Measurements from ENCODE around the gene ZNF598.
"Not testable (repeated sequence)": the region's sequence is repeated elsewhere in the genome, so short reads cannot be mapped to it uniquely, and the experiment has no call there.

The ZNF598 gene

DNA sequence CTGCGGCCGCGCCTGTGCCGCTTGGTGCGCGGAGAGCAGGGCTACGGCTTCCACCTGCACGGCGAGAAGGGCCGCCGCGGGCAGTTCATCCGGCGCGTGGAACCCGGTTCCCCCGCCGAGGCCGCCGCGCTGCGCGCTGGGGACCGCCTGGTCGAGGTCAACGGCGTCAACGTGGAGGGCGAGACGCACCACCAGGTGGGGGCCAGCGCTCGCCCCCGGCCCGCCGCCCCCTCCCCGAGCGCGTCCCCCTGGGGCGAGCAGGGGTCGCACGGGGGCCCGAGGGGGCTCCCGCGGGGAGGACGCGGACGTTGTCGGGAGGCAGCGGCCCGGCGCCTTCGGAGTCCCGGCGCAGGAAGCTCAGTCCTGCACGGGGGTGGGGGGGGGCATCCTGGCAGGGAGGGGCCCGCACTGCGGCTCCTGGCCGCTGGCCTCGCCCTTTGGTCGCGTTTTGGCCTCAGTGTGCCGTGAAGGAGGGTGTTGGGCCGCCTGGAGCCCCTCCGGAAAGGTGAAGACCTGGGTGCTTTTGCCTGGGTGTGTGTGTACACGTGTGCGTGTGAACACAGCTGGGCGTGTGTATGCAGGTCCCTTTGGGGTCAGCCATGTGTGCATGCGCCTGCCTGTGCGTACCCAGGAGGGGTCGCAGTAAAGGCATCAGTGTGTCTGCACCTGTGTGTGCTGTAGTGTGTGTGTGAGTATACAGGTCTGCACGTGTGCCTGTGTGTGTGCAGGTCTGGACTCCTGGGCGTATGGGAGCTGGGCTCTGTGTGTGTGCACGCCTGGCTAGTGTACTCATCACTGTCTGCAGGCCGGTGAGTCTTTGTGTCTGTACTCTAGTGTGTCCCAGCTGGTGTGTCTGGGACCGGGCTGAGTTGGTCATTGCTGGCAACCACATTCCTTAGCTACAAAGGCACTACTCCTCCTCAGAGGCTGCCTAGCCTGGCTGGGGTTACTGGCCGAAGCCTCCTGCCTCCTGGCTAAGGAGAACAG lies 17.7 kb upstream of the ZNF598 start:
- no peak for DNase-seq

DNA sequence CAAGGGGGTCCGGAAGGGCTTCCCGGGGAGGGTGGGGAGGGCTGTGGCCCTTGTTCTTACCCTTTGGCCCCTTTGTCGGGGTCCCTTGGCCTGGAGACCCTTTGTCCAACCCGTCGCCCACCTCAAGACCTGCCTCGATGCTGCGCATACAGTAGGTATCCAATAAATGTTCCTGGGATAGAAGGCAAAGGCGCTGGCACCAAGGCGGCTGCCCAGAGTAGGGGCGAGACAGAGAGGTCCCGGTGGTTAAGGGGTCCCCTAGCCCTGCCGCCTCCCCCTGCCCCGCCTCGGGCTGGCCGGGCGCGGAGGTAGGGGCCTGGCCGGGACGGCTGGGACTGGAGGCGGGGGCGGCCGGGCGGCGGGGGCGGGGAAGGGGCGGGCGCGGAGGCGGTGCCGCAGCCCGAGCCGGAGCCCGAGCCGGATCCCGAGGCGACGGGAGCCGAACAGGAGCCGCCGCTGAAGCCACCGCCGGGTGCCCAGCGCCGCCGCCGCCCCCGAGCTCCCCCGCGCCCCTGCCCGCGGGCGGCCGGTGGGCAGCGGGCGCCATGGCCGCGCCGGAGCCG lies 16.9 kb upstream of the ZNF598 start, which contains the start of gene NHERF2:
Gene NHERF2, plus strand, starts transcription at position 442 of the 563 bp plus-strand sequence. Its CDS starts 104 bp downstream, at position 546.
- no peak for DNase-seq

DNA sequence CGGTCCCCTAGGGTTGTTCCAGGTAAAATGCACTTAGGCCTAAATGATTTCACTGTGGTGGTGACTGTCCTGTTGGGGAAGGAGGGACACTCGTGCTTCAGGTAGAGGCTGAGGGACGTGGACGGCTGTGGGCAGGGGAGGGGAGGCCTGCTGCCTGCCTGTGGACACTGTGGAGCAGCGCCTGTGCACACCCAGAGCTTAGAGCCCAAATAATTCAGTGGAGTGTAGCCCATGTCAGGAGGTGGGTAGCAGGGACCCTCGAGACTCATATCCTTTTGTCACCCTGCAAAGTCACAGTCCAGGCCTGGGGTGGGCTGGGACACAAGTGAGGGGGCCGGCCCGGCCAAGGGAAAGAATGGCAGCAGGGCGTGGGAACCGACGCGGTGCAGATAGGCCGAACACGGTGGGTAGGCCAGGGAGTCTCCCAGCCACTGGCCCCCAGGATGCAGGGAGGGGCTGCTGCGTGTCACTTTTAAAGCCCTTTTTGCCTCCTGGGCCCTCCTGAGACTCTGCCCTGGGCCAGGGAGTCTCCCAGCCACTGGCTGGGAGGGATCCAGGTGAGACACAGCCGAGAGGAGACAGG lies 16.3 kb upstream of the ZNF598 start:
- DNase-seq: no peak

DNA sequence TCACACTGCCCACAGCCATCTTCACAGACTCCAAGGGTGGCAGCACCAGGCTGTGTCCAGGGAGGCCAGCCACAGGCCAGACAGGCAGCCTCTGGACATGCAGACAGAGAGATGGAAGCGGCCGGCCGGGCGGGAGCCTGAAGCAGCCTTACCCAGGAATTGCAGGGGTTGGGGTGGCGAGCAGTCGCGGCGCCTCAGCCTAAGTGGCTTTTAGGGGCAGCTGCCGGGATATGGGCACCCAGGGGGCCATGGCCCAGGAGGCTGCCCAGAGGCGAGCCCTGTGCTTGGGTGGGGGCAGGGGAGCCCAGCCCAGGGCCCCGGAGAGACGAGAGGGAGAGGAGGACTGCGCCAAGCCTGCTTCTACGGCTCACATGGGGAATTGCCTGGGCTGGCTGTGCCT lies 15.6 kb upstream of the ZNF598 start:
- no peak for DNase-seq

DNA sequence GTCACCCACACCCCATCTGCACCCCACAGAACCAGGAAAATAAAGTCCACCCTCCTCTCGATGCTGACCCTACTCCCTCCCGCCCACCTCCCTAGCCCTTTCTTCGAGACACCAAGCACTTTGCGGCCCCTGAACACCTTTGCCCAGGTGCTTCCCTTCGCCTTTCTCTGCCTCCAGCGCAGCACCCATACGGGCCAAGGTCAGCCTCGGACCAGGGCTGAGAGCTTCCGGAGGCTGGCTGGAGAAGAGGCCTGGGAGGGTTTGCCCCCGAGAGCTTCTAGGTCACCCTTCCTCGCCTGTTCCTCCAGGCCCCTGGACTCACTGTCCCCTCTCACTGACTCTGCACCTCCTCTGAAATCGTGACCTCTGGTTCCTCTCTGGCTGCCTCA lies 14.4 kb upstream of the ZNF598 start:
- no peak for DNase-seq

DNA sequence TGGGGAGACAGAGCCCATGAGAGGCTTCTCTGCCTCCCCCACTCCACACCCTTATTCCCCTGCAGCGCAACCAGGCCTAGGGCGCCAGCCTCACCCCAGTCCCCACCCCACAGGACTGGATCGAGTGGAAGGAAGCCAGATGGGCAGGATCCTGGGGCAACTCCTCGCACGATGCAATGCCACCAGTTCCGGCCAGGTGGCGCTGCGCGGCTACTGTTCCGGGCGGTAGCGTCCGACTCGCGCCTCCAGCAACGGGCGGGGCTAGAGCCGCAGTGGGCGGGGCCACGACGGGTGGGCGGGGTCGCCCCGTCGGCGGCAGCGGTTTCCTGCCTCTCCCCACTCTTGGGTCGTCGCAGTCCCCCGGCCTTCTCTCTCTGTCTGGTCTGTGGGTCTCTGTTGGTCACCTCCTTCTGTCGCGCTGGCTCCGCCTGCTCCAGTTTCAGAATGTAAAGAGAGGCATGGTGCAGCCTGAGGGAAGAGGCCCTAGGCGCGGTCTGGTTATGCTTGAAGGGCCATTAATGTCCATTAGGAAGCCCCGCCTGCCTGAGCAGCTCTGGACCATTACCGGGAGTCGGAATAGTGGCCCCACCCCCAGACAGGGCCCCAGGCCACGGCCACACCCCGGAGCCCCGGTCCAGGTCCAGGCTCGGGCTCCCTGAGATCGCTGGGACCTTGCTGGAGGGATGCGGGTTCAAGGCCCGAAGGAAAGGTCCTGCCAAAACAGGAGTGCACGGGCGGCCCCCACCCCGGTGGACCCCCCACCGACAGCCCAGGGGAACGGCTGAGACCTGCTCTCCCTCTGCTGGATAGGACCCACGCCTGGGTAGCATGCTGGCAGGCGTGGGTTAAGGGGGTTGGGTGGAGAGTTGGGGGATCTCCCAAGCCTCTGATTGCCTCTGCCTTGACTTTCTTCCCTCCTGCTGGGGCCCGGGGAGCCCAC lies 13.7 kb upstream of the ZNF598 start:
- DNase-seq: peak; percentile 67

DNA sequence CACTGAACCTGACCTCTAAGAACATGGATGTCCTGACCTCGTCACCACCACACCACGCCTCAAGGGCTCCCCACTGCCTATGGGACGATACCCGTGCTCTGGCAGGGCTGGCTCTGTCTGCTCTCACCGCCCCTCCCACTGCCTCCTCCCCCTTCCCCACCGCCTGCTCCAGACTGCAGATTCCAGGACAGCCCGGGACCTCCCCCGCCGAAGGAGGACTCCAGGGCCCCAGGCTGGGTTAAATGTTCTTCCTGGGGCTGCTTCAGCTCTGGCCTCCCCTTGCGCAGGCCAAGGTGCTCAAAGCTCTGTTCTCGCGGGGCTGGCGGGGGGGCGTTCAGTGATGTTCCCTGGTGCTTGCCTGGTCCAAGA lies 13.1 kb upstream of the ZNF598 start:
- no peak for DNase-seq

DNA sequence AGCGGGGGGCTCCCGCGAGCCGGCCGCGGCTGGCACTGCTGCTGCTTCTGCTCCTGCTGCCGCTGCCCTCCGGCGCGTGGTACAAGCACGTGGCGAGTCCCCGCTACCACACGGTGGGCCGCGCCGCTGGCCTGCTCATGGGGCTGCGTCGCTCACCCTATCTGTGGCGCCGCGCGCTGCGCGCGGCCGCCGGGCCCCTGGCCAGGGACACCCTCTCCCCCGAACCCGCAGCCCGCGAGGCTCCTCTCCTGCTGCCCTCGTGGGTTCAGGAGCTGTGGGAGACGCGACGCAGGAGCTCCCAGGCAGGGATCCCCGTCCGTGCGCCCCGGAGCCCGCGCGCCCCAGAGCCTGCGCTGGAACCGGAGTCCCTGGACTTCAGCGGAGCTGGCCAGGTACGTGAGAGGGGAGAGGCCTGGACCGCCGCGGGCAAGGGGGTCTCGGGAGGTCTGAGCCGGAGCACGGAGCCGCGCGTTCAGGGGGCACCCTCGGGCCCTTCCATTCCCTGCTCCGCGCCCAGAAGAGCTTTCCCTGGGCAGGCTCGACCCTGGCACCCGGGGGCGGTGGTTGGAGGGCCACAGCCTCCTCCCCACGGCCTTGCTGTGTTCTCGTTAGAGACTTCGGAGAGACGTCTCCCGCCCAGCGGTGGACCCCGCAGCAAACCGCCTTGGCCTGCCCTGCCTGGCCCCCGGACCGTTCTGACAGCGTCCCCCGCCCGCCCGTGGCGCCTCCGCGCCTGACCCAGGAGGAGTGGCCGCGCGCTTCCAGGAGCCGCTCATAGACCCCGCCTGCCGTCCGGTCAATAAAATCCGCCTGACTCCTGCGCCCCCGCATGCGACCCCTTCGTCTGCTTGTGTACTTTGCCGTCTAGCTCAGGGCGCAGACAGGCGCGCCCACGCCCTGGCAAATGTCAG lies 10.6 kb upstream of the ZNF598 start:
- no peak for DNase-seq

DNA sequence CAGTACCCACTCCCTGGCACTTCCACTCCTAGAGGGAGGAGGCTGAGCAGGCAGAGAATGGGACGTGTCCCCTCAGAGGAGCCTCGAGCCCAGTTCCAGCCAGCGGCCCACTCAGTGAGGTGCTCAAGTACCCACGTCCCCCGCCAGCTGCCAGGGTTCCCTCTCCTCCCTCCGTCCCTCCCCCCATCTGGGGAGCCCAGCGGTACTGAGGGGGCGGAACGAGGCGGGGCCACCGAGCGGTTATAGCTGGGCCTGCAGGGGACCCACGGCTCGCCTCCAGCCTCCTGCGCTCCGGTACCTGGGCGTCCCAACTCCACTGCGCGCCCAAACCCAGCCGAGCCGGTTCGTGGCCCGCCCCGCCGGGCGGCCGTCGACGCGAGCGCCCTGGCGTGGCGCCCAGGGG lies 9.9 kb upstream of the ZNF598 start, which contains the start of gene NPW:
Gene NPW, plus strand, starts transcription at position 268 of the 403 bp plus-strand sequence.
- no peak for DNase-seq

DNA sequence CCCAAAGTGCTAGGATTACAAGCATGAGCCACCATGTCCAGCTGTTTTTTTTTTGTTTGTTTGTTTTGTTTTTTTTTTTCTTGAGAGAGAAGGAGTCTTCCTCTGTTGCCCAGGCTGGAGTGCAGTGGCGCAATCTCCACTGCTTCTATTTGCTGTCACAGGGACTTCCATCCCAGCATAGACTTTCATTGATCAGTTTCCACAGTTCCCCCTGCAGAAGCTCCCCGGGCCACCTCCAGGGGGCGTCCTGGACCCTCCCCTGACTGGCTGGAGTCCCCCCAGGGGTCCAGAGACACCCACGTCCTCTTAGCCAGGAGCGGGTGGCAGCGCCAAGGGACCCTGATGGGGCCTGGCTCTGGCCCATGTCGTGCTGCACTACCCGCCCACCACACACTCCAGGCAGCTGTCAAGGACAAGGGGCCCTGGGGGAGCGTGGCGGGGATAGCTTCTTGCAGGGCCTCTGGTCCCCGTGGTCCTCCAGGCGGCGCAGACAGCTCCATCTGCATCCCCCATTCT lies 6.8 kb upstream of the ZNF598 start:
- DNase-seq: no peak

DNA sequence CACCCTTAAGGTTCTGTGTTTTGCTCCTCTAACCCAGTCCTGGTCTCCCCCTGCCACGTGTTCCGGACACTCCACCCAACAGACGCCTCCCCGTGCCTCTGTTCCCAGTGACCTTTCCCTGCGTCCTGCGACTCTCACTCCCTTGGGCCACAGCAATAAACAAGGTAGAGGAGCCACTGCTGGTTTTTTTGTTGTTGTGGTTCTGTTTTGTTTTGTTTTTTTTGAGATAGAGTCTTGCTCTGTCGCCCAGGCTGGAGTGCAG lies 6.3 kb upstream of the ZNF598 start:
- no peak for DNase-seq

DNA sequence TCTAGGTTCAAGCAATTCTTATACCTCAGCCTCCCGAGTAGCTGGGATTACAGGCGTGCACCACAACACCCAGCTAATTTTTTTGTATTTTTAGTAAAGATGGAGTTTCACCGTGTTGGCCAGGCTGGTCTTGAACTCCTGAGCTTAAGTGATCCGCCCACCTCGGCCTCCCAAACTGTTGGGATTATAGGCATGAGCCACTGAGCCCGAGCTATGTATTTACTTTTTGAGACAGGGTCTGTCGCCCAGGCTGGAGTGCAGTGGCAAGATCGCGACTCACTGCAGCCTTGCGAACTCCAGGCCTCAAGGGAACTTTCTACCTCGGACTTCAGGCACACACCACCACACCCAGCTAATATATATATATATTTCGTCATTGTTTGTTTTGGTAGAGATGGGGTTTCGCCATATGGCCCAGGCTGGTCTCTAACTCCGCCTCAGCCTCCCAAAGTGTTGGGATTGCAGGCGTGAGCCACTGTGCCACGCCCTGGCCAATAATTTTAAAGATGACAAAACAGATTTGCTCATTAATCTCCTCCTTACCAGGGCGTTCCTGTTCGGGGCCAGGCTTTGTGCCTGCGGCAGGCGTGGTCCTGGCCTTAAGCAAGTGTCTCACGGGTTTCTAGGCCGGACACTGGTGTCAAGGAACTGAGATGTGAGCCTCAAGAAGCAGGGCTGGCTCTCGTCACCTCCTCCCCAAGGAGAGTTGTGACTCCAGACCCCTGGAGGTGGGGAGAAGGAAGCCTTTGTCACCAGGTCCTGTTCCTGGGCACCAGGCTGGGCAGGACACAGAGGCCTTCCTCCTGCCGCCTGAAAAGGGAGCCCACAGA lies 5.7 kb upstream of the ZNF598 start:
- no peak for DNase-seq

DNA sequence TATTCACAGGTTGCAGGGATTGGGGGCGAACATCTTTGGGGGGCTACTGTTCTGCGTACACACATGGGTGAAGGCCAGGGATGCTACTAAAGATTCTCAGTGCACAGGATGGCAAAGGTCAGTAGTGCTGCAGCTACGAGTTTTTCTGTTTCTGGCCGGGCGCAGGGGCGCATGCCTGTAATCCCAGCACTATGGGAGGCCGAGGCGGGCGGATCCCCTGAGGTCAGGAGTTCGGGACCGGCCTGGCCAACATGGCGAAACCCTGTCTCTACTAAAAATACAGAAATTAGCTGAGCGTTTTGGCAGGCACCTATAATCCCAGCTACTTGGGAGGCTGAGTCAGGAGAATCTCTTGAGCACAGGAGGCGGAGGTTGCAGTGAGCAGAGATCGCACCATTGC lies 3.9 kb upstream of the ZNF598 start:
- DNase-seq: no peak

DNA sequence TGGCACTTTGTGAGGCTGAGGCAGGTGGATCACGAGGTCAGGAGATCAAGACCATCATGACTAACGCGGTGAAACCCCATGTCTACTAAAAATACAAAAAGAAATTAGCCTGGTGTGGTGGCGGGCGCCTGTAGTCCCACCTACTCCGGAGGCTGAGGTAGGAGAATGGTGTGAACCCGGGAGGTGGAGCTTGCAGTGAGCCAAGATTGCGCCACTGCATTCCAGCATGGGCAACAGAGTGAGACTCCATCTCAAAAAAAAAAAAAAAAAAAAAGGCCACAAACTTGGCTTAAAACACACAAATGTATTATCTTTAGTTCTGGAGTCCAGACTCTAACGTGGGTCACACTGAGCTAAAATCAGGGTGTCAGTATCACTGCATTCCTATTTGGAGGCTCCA lies 2.1 kb upstream of the ZNF598 start:
- DNase-seq: not testable (repeated sequence)

DNA sequence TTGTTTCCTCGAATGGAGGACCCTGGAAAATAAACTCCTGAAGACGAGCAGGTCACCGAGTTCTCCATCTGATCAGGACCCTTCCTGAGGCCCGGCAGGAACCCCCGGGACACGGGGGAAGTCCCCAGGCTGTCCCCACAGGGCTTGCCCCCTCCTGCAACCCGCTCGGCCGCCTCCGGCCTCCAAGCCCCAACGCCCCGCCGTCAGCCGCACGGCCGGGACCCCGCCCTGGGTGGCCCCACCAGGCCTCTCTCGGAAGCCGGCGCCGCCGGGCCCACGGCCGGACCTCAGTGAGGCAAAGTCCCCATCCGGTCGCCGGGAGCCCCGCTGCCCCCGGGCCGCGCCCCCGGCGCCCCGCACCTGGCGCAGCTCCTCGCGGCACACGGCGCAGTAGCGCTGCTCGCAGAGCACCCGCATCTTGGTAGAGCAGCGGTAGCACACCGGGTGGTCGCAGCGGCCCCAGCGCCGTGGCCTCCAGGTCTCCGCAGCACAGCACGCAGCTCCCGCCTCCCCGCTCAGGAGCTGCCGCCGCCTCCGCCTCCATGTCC lies 383 bp downstream of the ZNF598 start:
- DNase-seq: no peak

DNA sequence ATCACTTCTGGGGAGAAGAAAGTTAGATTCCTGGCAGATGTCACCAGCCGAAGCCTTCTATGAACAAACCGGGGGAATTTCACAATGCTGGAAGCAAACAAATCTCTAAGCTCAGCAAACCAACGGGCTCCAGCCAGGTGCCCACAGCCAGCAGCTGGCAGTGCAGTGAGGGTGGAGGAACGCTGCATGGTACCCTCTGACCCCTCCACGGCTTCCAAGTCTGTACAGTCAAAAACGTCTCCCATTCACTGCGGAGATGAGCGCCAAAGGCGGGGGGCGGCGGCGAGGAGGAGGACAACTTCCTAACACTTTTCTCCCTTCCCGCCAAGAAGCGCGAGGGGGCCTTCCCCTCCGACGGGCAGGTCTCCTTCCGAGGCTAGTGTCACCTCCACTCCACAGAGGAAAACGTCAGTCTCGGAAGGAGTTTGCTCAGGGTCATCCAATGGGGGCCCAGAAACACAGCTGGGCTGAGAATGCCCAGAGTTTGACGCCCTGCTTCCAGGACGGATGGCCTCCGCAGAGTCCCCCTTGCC lies 924 bp downstream of the ZNF598 start:
- DNase-seq: no peak

DNA sequence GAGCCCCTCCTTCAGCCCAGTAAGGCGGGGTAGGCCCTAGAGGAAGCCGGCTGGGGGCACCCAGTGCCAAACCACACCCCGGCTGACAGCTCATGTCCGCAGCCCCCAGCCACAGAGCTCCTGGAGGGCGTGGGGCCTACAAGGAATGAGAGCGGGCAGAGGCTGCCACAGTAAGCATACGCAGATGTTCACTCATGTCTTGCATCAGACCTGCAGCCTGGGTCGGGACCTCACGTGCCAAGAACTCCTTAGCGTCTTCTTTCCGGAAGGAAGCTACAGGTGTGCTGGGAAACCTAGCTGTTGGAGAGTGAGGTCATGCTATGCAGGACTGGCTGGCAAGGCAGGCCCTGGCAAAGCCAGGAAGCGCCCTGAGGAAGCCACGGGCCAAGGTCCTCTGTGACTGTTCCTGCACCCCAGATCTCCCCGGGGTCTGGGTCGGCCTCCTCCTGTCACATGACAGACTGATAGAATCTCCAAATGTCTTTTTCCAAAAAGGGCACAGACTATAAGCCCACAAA lies 1.6 kb downstream of the ZNF598 start:
- DNase-seq: no peak

DNA sequence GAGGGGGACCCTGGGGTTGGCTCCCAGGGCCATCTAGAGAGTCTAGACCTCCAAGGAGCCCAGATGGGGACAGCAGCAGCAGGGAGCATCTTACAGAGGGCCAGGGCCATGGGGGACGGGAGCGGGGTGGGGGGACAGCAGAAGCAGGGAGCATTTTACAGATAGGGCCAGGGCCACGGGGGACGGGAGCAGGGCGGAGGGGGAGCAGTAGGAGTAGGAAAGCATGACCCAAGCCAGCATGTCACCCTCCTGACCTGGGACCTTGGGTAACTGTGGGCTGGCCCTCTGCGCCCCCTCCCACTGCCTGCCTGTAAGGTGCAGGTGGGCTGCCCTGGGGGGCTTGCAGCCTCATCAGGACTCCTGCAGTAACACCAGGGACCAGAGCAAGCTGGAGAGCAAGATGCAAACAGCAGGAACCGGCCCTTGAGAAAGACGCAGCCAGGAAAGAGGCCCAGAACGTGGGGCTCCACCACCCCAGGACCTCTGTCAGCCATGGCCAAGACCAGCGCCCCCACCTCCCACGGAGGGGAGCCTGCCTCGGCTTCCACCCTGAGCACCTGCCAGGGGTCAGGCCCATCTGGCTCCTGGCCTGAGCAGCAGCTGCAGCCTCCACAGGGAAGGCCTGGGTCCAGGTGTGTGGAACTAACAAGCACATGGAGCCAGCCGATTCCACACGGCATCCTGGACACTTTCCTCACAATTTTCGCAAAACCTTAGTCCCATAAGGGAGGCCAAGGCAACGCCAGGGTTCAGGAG lies 2.4 kb downstream of the ZNF598 start:
- DNase-seq: no peak

DNA sequence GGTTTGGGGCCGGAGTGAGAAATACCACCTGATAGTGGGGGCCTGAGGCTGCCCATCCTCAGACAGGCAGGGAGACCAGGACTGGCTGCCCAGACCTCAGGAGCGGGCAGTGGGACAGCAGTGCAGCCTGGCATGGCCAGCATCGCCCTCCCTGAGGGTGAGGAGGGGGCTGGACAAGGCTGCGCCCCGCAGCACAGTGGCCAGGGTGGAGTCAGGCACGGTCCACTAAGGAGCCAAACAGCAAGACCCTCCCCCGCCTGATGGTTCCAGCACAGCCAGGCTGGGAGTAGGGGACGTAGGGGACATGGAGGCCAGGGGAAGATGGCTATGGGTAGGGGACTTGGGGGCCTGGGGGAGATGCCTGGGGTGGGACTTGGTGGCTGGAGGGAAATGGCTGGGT lies 3.3 kb downstream of the ZNF598 start:
- no peak for DNase-seq
